ENCODE measurements around the gene IL23A.
A peak's percentile ranks its signal among the peaks of the same experiment; 100 is the strongest.

Gene IL23A

GRCh38 chr12:56324206-56324605 lies 14.5 kb upstream of the IL23A start:
- TF ChIP-seq CTCF (IDR thresholded peaks at IDR 0.05; ENCODE audit: borderline replicate concordance, control extremely low read depth, extremely low read depth, insufficient read depth, missing control alignments): no peak
- DNase-seq (ENCODE audit: low spot score): no peak
- in situ Hi-C loops (cut with MboI; ENCODE audit: low sequenced_read_pairs, unreplicated experiment): no loop called here

- TF ChIP-seq CTCF (IDR thresholded peaks at IDR 0.05; ENCODE audit: borderline replicate concordance, control extremely low read depth, extremely low read depth, insufficient read depth, missing control alignments): no peak
- DNase-seq (ENCODE audit: low spot score): no peak
- in situ Hi-C loops (cut with MboI; ENCODE audit: low sequenced_read_pairs, unreplicated experiment): no loop called here
Observed at GRCh38 chr12:56326126-56326525, 12.6 kb upstream of the IL23A start.

- no peak for DNase-seq (ENCODE audit: low spot score)
- in situ Hi-C loops (cut with MboI; ENCODE audit: low sequenced_read_pairs, unreplicated experiment): no loop called here
- no peak for TF ChIP-seq CTCF (IDR thresholded peaks at IDR 0.05; ENCODE audit: borderline replicate concordance, control extremely low read depth, extremely low read depth, insufficient read depth, missing control alignments)
Observed at GRCh38 chr12:56326533-56326932, 12.2 kb upstream of the IL23A start.

GRCh38 chr12:56330936-56331490 lies 7.7 kb upstream of the IL23A start:
- no peak for DNase-seq (ENCODE audit: low spot score)
- in situ Hi-C loops (cut with MboI; ENCODE audit: low sequenced_read_pairs, unreplicated experiment): no loop called here
- TF ChIP-seq CTCF (IDR thresholded peaks at IDR 0.05; ENCODE audit: borderline replicate concordance, control extremely low read depth, extremely low read depth, insufficient read depth, missing control alignments): no peak

- no peak for DNase-seq (ENCODE audit: low spot score)
- no peak for TF ChIP-seq CTCF (IDR thresholded peaks at IDR 0.05; ENCODE audit: borderline replicate concordance, control extremely low read depth, extremely low read depth, insufficient read depth, missing control alignments)
- in situ Hi-C loops (cut with MboI; ENCODE audit: low sequenced_read_pairs, unreplicated experiment): no loop called here
Observed at GRCh38 chr12:56332512-56333196, 6.0 kb upstream of the IL23A start.

- DNase-seq (ENCODE audit: low spot score): peak; percentile 34
- no peak for TF ChIP-seq CTCF (IDR thresholded peaks at IDR 0.05; ENCODE audit: borderline replicate concordance, control extremely low read depth, extremely low read depth, insufficient read depth, missing control alignments)
- in situ Hi-C loops (cut with MboI; ENCODE audit: low sequenced_read_pairs, unreplicated experiment): no loop called here
Observed at GRCh38 chr12:56333197-56333678, 5.4 kb upstream of the IL23A start.

All from GM13976 (cell line).